Subcutaneous abdominal adipose tissue (tissue), 5 donors: ENCODE data around the gene COG5.

ENCODE experiments used
- H3K27ac ChIP-seq: one replicate; pipeline ENCODE4 v1.7.0; 2013; ENCODE audit warnings: low read depth, mild to moderate bottlenecking, inconsistent platforms, low read length, moderate library complexity
- H3K27me3 ChIP-seq, 5 donors: one replicate each; pipeline ENCODE4 v1.7.0; 2013; ENCODE audit warnings: low read length in 5 of 5, inconsistent platforms in 1 of 5; ENCODE audit not compliant: control insufficient read depth in 5 of 5, insufficient read depth in 4 of 5
- H3K36me3 ChIP-seq, 5 donors: one replicate each; pipeline ENCODE4 v1.7.0; 2013; ENCODE audit warnings: low read length in 5 of 5; ENCODE audit not compliant: control insufficient read depth in 5 of 5, insufficient read depth in 5 of 5
- H3K4me1 ChIP-seq, 5 donors: one replicate each; pipeline ENCODE4 v1.7.0; 2013; ENCODE audit warnings: low read length in 5 of 5, mild to moderate bottlenecking in 3 of 5, moderate library complexity in 1 of 5; ENCODE audit not compliant: control insufficient read depth in 5 of 5, insufficient read depth in 5 of 5
- H3K4me3 ChIP-seq, 5 donors: one replicate each; pipeline ENCODE4 v1.7.0; 2013; ENCODE audit warnings: low read length in 5 of 5, low read depth in 1 of 5
- H3K9ac ChIP-seq, 5 donors: one replicate each; pipeline ENCODE4 v1.7.0; 2013; ENCODE audit warnings: low read length in 5 of 5, mild to moderate bottlenecking in 4 of 5, moderate library complexity in 3 of 5
- H3K9me3 ChIP-seq, 5 donors: one replicate each; pipeline ENCODE4 v1.7.0; 2013; ENCODE audit warnings: low read length in 5 of 5; ENCODE audit not compliant: control insufficient read depth in 5 of 5
- donor health status: healthy.
- donor health status: healthy.
- donor health status: healthy.
- donor health status: healthy.
- donor health status: healthy.

COG5 gene

DNA sequence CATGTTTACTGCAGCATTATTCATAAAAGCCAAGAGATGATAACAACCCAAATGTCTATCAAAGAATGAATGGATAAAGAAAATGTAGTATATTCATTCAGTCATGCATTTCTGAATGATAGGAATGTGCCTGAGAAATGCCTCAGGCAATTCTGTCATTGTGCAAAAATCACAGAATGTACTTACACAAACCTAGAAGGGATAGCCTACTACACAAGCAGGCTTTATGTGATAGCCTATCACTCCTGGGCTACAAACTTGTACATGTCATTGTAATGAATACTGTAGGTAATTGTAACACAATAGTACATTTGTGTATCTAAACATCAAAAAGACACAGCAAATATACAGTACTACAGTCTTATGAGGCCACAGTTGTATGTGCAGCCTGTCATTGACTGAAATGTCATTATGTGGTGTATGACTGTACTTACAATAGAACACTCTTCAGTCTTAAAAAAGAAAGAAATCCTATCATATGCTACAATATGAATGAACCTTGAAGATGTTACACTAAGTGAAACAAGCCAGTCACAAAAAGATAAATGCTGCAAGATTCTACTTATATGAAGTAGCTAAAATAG, 235.6 kb downstream of the COG5 start:
- Histone ChIP-seq H3K4me3 (no peak overlapping the region), H3K9ac (no peak overlapping the region), H3K36me3 (peaks cover 0 to 3% (median 0%) of the 10 kb centered on the region in 5 donors), H3K27me3 (no peaks in the 10 kb centered on the region), H3K27ac (no peak overlapping the region), H3K9me3 (peaks cover 0 to 3% (median 0%) of the 10 kb centered on the region in 5 donors), H3K4me1 (peaks cover 0 to 6% (median 0%) of the 10 kb centered on the region in 5 donors)

DNA sequence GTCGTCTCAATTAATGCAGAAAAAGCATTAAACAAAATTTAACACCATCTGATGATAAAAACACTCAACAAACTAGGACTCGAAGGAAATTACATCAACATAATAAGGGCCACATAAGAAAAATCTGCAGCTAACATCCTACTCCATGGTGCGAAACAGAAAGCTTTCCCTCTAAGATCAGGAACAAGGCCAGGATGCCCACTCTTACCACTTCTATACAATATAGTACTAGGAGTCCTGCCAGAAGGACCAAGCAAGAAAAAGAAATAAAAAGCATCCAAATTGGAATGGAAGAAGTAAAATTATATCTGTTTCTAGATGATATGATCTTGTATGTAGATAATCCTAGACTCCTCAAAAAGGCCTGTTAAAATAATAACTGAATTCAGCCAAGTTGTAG, 237.7 kb downstream of the COG5 start:
- Histone ChIP-seq H3K36me3 (peaks cover 0 to 14% (median 0%) of the 10 kb centered on the region in 5 donors), H3K27me3 (no peaks in the 10 kb centered on the region), H3K27ac (no peak overlapping the region), H3K4me1 (no peaks in the 10 kb centered on the region), H3K9ac (no peak overlapping the region), H3K9me3 (peaks cover 0 to 3% (median 0%) of the 10 kb centered on the region in 5 donors), H3K4me3 (no peak overlapping the region)

DNA sequence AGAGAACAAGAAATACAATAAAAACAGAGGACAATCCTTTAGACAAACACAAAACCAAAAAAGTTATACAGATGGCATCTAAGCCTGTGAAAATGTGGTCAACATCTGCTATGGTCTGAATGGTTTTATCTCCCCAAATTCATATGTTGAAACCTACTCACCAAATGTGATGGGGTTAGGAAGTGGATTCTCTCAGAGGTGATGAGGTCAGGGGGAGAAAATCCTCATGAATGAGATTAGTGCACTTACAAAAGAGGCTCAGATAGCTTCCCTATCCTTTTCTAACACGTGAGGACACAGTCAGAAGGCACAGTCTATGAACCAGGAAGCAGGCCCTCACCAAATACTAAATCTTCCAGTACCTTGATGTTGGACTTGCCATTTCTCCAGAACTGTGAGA, 241.7 kb downstream of the COG5 start:
- Histone ChIP-seq H3K36me3 (peaks cover 0 to 10% (median 0%) of the 10 kb centered on the region in 5 donors), H3K4me1 (no peaks in the 10 kb centered on the region), H3K27ac (no peak overlapping the region), H3K4me3 (no peak overlapping the region), H3K27me3 (no peaks in the 10 kb centered on the region), H3K9ac (no peak overlapping the region), H3K9me3 (peaks cover 0 to 3% (median 0%) of the 10 kb centered on the region in 5 donors)

DNA sequence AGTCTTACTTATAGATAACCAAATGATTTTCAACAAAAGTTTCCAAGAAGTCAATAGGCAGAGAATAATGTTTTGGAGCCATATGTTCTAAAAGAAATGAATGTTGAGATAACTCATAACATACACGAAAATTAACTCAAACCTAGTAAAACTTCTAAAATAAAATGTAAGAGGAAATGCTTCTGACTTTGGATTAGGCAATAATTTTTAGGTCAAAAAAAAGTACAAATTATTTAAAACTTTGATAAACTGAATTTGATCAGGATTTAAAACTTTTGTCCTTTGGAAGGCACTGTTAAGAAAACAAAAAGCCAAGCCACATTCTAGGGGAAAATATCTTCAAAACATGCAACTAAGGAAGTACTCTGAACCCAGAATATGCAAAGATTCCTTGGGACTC, 242.1 kb downstream of the COG5 start:
- Histone ChIP-seq H3K4me3 (no peak overlapping the region), H3K4me1 (no peaks in the 10 kb centered on the region), H3K36me3 (peaks cover 0 to 10% (median 0%) of the 10 kb centered on the region in 5 donors), H3K9ac (no peak overlapping the region), H3K27ac (no peak overlapping the region), H3K27me3 (no peaks in the 10 kb centered on the region), H3K9me3 (no peaks in the 10 kb centered on the region)

GRCh38 chr7:107319724-107320228, 243.9 kb downstream of the COG5 start:
- no peak overlapping the region for H3K27ac ChIP-seq
- H3K9me3 ChIP-seq: no peaks in the 10 kb centered on the region
- no peak overlapping the region for H3K9ac ChIP-seq
- H3K27me3 ChIP-seq: no peaks in the 10 kb centered on the region
- no peaks in the 10 kb centered on the region for H3K4me1 ChIP-seq
- H3K4me3 ChIP-seq: no peak overlapping the region
- peaks cover 0 to 10% (median 0%) of the 10 kb centered on the region in 5 donors for H3K36me3 ChIP-seq

- H3K4me3 ChIP-seq: no peak overlapping the region
- no peaks in the 10 kb centered on the region for H3K4me1 ChIP-seq
- no peaks in the 10 kb centered on the region for H3K27me3 ChIP-seq
- H3K36me3 ChIP-seq: peaks cover 0 to 10% (median 0%) of the 10 kb centered on the region in 5 donors
- H3K27ac ChIP-seq: no peak overlapping the region
- no peak overlapping the region for H3K9ac ChIP-seq
- H3K9me3 ChIP-seq: no peaks in the 10 kb centered on the region
These were observed 245.1 kb downstream of the COG5 start for GRCh38 chr7:107318523-107319160.

- H3K27me3 ChIP-seq: no peaks in the 10 kb centered on the region
- no peaks in the 10 kb centered on the region for H3K9me3 ChIP-seq
- no peaks in the 10 kb centered on the region for H3K4me1 ChIP-seq
- H3K36me3 ChIP-seq: peaks cover 0 to 8% (median 0%) of the 10 kb centered on the region in 5 donors
- H3K4me3 ChIP-seq: no peak overlapping the region
- no peak overlapping the region for H3K27ac ChIP-seq
- H3K9ac ChIP-seq: peak overlapping the region in 1 of 5 donors; percentile 25
These were observed 248.0 kb downstream of the COG5 start for GRCh38 chr7:107315716-107316220.

DNA sequence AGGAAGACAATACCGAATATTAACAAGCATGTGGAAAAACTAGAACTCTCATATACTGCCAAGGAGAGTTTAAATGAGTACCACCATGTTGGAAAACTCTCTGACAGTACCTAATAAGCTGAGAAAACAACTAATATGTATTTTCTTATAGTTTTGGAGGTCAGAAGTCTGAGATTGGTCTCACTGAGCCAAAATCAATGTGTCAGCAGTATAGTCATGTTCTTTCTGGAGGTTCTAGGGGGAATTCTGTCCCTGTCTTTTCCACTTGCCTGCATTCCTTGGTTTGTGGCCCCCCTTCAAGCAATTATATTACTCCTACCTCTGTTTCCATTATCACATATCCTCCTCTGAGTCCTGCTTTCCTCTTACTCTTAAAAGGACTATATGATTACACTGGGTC, 250.4 kb downstream of the COG5 start:
- H3K27ac ChIP-seq: no peak overlapping the region
- H3K4me1 ChIP-seq: no peaks in the 10 kb centered on the region
- no peak overlapping the region for H3K4me3 ChIP-seq
- no peaks in the 10 kb centered on the region for H3K9me3 ChIP-seq
- no peak overlapping the region for H3K9ac ChIP-seq
- no peaks in the 10 kb centered on the region for H3K27me3 ChIP-seq
- H3K36me3 ChIP-seq: peaks cover 0 to 8% (median 0%) of the 10 kb centered on the region in 5 donors

- Histone ChIP-seq H3K9ac (no peak overlapping the region), H3K27me3 (no peaks in the 10 kb centered on the region), H3K4me3 (no peak overlapping the region), H3K27ac (no peak overlapping the region), H3K4me1 (no peaks in the 10 kb centered on the region), H3K9me3 (no peaks in the 10 kb centered on the region), H3K36me3 (peaks cover 0 to 8% (median 0%) of the 10 kb centered on the region in 5 donors)
These were observed 251.3 kb downstream of the COG5 start for GRCh38 chr7:107312418-107312817.

GRCh38 chr7:107309296-107309695, 254.4 kb downstream of the COG5 start:
- H3K4me3 ChIP-seq: no peak overlapping the region
- no peaks in the 10 kb centered on the region for H3K27me3 ChIP-seq
- no peaks in the 10 kb centered on the region for H3K4me1 ChIP-seq
- H3K27ac ChIP-seq: no peak overlapping the region
- peaks cover 0 to 8% (median 0%) of the 10 kb centered on the region in 5 donors for H3K36me3 ChIP-seq
- H3K9me3 ChIP-seq: no peaks in the 10 kb centered on the region
- H3K9ac ChIP-seq: no peak overlapping the region
